Cerebellar nuclear complex (tissue), 1 donor: ENCODE data around the gene XIST.
"Not testable (repeated sequence)": the region's sequence is repeated elsewhere in the genome, so short reads cannot be mapped to it uniquely, and the experiment has no call there.

ENCODE experiments used
- DNase-seq, 2 experiments: peaks; one replicate each; lab custom pipeline; 2025; lab: John Stamatoyannopoulos, UW

Gene XIST

DNA sequence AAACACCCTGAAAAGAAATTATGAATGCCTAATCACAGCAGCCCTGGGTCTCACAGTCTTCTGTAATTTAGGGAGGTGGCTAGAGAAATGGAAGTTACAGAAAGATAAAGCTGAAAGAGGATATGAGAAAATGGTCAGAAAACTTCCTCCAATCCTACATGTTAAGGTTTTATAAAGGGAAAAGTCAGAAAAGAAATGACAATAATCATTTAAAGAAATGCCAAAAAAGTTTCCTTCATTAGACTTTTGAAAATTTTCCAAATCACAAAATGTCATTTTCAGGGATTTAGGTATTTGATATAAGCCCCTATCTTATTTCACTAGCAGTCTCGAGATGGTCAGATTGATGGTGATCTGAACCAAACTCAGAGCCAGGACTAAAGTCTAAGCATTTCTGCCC is 13.4 kb downstream of the XIST start:
- DNase-seq: no peak

DNA sequence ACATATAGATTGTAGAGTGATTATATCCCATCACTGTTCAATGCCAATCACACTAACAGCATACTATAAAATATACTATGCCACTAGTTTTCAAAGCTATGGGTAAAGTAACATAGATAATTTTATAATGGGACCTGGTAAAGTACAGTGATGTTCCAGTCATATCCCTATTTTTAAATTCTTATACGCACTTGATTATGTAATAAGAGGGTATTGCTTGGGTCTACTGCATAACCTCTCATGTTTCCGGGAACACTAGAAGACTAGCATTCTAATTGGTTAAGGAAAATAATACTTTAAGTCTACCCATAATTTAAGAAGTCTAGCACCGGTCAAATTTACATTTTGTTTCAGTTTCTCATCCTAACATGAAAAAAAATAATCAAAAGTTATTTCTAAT is 14.4 kb downstream of the XIST start:
- no peak for DNase-seq

DNA sequence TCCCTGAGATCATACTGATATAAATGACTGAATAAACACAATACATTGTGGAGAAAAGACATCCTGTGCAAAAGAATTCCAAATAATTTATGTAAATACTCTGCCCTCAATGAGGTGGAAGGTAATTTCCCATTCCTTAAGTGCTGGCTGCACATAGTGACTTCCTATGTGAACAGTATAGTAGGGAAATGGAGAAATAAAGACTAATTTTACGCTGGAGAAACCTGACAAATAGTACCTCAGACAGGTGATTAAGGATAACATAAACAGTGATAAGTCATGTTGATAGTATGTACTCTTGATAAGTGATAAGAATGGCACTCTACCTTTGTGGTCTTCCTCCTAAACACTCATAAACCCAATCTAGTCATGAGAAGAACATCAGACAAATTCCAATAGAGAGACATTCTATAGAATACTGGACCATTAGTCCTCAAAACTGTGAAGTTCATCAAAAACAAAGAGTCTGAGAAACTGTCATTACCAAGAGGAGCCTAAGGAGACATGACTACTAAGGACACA is 15.5 kb downstream of the XIST start:
- no peak for DNase-seq

GRCh38 chrX:73834219-73834618 is 18.3 kb downstream of the XIST start:
- no peak for DNase-seq

DNA sequence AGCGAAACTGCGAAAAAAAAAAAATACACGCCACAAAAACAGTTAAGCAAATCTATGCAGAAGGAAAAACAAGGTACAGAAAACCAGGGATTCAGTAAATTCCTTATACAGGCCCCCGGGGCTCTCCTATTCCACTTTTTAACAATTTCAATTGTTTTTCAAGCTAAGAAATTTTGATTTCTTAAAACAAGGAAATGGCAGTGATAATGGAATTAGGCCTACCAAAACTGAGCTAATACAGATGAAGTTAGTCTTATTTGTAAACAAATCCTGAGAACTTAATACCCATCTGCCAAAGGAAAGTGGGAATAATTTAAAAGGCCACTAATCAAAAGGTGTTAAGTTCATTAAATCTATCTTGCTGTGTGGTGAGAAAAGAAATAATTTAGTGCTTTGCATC is 20.2 kb downstream of the XIST start:
- no peak for DNase-seq

DNA sequence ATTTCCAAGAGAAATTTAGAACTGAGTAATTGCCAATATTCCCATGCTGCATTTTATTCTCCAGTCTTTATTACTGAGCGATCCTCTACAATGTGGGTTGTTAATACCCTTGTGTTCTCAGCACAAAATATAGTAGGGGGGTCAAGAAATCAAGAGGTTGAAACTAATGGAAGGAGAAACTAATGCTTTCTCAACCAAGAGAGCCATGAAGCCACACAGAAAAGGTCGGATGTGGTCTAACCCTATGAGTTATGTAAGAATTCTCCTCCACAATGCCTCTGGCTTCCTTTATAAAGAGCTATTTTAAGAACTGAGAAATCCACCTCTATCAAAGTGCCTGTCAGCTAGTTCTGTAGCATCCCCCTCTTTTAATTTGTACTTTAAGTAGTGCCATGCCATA is 21.0 kb downstream of the XIST start:
- no peak for DNase-seq

DNA sequence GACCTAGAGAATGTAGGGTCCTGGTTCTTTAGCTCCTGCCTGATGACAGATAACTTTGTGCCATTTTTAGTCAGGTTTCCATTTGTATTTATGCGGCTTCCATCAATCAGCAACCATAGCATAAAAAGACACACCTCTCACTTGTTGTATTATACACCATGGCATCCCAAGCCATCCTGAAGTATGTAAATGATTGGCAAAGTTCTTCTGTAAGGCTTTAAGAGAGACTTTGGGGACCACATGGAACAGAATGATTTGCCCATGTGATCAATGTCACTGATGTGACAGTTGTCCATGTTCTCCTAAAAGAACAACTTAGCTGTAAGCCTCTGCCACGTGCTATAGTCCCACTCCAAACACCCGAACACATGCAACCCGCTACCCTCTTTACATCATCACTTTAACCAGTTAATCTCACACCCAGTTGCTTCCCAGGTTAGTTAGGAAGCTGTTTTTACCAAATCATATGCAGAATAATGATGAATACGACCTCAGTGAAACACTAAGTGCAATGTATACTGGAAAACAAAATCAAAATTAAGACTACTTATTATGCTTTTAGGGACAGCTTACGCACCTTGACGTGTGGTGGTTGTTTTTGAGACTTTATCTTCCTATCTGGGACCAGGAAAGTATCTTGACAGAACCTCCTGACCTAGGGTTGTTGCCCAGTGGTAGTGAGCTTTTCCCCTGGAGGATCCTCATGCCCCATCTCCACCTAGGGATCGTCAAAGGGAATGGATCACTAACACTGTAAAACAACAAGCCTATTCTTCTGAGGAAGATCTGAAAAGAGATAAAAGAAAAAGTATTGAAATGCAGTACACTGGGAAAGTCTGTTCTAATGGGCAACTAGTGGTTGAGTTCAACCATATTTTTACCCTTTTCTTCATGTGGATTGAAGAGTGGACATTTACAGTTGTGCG is 21.8 kb downstream of the XIST start:
- DNase-seq: no peak

DNA sequence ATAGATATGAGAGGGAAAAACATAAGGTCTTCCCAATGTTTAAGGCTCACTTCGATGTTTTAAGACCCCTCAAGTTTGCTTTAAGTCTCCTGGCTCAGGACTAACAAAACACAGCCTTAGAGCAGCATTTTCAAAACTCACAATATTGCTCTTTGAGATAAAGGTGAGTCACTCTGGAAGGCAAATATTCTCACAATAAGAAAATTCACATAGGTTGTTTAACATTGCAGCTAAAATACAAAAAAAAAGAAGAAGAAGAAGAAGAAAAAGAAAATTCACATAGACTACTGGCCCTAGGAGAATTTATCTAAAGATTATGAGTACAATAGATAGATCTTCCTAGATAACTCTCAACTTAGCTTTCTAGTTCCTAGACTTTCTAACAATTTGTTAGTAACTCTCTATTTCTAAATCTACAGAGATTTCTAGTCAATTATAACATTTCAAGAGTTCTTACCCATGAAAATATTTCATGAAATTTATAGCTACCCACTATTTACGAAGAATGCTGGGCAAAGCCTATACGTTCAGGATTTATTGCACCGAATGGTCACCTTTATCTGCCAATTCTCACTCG is 22.5 kb downstream of the XIST start:
- DNase-seq: no peak

- DNase-seq: no peak
These were observed 24.3 kb downstream of the XIST start for GRCh38 chrX:73828080-73828720.

DNA sequence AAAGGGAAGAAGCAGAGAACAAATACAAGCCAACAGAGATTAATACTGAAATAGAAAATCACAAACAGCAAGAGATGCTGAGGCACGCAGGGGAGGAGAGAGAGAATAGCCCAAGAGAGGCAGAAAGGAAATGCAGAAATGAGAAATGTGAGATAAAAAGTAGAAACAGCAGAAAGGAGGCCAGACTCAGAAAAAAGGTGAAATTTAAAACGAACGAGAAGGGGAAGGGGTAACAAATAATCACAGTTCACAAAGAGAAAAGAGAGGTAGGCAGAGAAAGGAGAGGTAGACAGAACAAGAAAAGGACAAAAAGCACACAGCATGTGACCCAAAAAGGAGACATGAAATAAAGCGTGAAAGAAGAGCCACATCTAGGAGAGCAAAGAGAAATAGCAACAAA is 25.1 kb downstream of the XIST start:
- no peak for DNase-seq

DNA sequence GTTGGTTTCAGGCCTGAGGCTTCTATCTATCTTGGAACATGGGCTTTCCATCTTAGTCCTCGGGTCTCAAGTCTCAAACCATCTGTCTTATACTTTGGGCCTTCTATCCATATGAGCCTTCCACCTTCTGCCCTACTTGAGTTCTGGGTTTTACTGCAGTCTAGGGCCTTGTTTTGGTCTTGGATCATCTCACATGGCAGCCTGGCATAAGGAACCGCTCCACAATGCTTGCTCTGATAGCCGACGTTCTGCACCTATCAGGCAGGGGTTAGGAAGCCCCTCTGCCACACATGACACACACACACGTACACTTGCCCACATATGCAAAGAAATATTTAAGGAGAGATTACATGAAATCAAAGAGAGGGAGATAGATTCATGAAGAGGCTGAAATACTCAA is 25.5 kb downstream of the XIST start:
- DNase-seq: no peak

- no peak for DNase-seq
These were observed 26.9 kb downstream of the XIST start for GRCh38 chrX:73825569-73825968.

- no peak for DNase-seq
These were observed 29.0 kb downstream of the XIST start for GRCh38 chrX:73823473-73824004.

- DNase-seq: no peak
These were observed 29.7 kb downstream of the XIST start for GRCh38 chrX:73822775-73823174.

GRCh38 chrX:73821921-73822559 is 30.5 kb downstream of the XIST start:
- DNase-seq: no peak

GRCh38 chrX:73819864-73820558 is 32.5 kb downstream of the XIST start:
- not testable (repeated sequence) for DNase-seq

- no peak for DNase-seq
These were observed 34.1 kb downstream of the XIST start for GRCh38 chrX:73818200-73819116.

GRCh38 chrX:73817393-73818199 is 34.9 kb downstream of the XIST start:
- DNase-seq: no peak

DNA sequence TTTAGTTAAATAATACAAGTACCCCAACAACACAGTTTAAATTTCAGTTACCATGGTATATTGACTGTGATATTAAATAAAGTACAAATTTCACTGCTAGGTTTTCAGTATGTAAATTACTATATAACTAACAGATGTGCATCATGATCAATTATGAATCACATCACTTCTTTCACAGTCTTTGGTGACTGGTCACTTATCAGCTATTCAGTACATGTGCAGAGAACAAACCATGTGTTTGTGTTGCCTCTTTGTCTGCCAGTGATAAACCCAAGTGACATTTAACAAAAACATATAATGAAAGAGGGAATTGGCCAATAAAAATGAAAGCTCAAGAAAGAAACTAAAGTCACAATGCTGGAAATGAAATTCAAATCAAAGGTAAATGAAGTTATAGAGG is 40.3 kb downstream of the XIST start:
- DNase-seq: no peak

GRCh38 chrX:73804109-73804508 is 48.4 kb downstream of the XIST start:
- DNase-seq: not testable (repeated sequence)
